ENCODE results near the gene CUTC.

- no peak for TF ChIP-seq CTCF (IDR thresholded peaks at IDR 0.05; ENCODE audit: poor library complexity)
- TF ChIP-seq EZH2 (IDR thresholded peaks at IDR 0.05; ENCODE audit: borderline replicate concordance), result no peak
- no peak for TF ChIP-seq EZH2phosphoT487 (IDR thresholded peaks at IDR 0.05; ENCODE audit: low read depth, severe bottlenecking, unreplicated experiment)
Observed at GRCh38 chr10:99784016-99784726, 52.1 kb downstream of the CUTC start.
